Type B pancreatic cell (in vitro differentiated cells): ENCODE results near the gene KAZN. TPM values are rescaled to one million over a fixed set of nuclear protein-coding genes. Genes with fewer than 3 reads are reported as not detected.

ENCODE experiments used
- DNase-seq: peaks from one replicate; pipeline ENCODE4 v3.0.0; 2021; ENCODE audit warnings: mixed read lengths; ENCODE audit not compliant: unreplicated experiment; ENCODE audit errors: extremely low spot score
- H3K27ac Mint-ChIP-seq: 2 replicates; pipeline ENCODE4 v1.8.0; 2021; ENCODE audit warnings: mild to moderate bottlenecking, mixed read lengths
- H3K27me3 Mint-ChIP-seq: 2 replicates; pipeline ENCODE4 v1.8.0; 2021; ENCODE audit warnings: mixed read lengths
- H3K36me3 Mint-ChIP-seq: 2 replicates; pipeline ENCODE4 v1.8.0; 2021; ENCODE audit warnings: mixed read lengths
- H3K4me1 Mint-ChIP-seq: one replicate; pipeline ENCODE4 v1.8.0; 2021; ENCODE audit warnings: mixed read lengths; ENCODE audit not compliant: unreplicated experiment
- H3K4me3 Mint-ChIP-seq: 2 replicates; pipeline ENCODE4 v1.8.0; 2021; ENCODE audit warnings: mild to moderate bottlenecking, mixed read lengths
- H3K9me3 Mint-ChIP-seq: 2 replicates; pipeline ENCODE4 v1.8.0; 2021; ENCODE audit warnings: mixed read lengths
- total RNA-seq: library from RNA; stranded (reverse); gene quantifications from 2 replicates; pipeline ENCODE4 v1.2.1, GENCODE V29; 2021; ENCODE audit warnings: low replicate concordance
- TF ChIP-seq, protein P1 (sequence below): fragments of 200-600 bp; sonication (generic); conservative IDR thresholded peaks from 2 replicates; pipeline ENCODE4 v1.5.0; 2021; ENCODE audit warnings: antibody characterized with exemption, mild to moderate bottlenecking

Gene KAZN
- total RNA-seq, 1 donor from 2014 or later = 33.7 TPM

DNA sequence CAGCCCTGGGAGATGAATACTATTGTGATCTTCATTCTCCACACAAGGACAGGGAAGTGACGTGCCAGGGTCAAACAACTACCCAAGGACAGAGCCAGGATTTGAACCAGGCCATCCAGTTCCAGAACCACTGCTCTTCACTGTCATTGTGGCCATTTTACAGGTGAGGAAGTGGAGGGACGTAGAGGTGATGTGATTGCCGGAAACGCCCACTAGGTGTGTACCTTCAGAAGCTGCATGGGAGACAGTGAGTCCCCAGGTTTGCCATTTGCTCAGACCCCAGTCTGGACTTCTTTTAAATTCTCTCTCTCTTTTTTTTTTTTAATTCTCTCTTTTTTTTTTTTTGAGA, 347.5 kb downstream of the KAZN start:
- no peak for DNase-seq
- TF ChIP-seq, protein P1, sequence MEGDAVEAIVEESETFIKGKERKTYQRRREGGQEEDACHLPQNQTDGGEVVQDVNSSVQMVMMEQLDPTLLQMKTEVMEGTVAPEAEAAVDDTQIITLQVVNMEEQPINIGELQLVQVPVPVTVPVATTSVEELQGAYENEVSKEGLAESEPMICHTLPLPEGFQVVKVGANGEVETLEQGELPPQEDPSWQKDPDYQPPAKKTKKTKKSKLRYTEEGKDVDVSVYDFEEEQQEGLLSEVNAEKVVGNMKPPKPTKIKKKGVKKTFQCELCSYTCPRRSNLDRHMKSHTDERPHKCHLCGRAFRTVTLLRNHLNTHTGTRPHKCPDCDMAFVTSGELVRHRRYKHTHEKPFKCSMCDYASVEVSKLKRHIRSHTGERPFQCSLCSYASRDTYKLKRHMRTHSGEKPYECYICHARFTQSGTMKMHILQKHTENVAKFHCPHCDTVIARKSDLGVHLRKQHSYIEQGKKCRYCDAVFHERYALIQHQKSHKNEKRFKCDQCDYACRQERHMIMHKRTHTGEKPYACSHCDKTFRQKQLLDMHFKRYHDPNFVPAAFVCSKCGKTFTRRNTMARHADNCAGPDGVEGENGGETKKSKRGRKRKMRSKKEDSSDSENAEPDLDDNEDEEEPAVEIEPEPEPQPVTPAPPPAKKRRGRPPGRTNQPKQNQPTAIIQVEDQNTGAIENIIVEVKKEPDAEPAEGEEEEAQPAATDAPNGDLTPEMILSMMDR = no peak
- H3K27ac Mint-ChIP-seq = peak overlapping the region; percentile 87
- peak overlapping the region; percentile 82 for H3K4me3 Mint-ChIP-seq
- no peaks in the 10 kb centered on the region for H3K9me3 Mint-ChIP-seq
- peaks cover 51% of the 10 kb centered on the region for H3K4me1 Mint-ChIP-seq
- no peaks in the 10 kb centered on the region for H3K36me3 Mint-ChIP-seq
- no peaks in the 10 kb centered on the region for H3K27me3 Mint-ChIP-seq

DNA sequence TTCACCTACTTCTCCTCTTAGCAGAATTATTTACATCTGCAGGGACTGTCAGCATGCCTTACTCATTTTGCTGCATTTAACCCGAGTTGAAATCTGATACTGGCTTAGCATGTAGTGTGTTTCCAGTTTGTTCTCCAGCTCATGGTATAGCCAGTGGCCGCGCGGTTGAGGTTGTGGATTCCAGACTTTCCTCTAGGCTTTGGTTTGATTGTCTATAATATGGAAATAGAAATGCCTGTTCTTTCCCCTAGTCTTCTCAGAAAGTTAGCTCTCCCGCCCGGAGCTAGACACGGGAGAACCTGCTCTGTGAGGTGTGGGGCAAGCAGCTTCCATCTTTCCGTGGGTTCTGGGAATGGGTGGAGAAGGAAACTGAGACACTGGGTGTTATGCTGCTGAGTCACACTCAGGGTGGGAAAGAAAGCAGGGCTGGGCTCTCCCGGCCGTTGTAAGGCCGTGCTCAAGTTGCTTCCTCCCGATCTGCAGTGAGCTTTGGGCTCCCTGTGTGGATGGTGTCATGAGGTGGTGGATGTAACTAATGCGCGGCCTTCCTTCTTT, 348.3 kb downstream of the KAZN start:
- Mint-ChIP-seq H3K27me3 (no peaks in the 10 kb centered on the region), H3K4me3 (peak overlapping the region; percentile 82), H3K27ac (peak overlapping the region; percentile 87), H3K9me3 (no peaks in the 10 kb centered on the region), H3K36me3 (no peaks in the 10 kb centered on the region), H3K4me1 (peaks cover 49% of the 10 kb centered on the region)
- TF ChIP-seq, protein P1 = no peak
- DNase-seq = no peak

DNA sequence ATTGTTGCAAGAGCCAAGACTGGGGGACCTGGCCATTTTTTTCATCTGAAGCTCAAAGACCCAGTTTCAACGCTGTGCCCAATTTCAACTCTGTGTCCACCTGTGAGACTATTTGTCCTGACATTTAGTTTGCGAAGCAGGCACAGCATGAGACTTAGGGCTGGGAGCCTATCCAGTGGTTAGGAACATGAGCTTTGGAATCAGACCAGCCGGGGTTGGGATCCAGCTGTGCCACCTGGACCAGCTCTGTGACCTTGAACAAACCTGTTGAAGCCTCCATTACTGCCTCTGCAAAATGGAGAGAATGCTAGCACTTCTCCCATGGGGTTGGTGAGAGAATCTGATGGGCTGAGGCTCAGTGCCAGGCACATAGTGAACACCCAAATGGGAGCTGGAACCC, 348.9 kb downstream of the KAZN start:
- Mint-ChIP-seq H3K4me1 (peaks cover 44% of the 10 kb centered on the region), H3K27me3 (no peaks in the 10 kb centered on the region), H3K36me3 (peaks cover under 1% of the 10 kb centered on the region), H3K27ac (peak overlapping the region; percentile 87), H3K9me3 (no peaks in the 10 kb centered on the region), H3K4me3 (peak overlapping the region; percentile 82)
- DNase-seq = no peak
- TF ChIP-seq, protein P1 = no peak

DNA sequence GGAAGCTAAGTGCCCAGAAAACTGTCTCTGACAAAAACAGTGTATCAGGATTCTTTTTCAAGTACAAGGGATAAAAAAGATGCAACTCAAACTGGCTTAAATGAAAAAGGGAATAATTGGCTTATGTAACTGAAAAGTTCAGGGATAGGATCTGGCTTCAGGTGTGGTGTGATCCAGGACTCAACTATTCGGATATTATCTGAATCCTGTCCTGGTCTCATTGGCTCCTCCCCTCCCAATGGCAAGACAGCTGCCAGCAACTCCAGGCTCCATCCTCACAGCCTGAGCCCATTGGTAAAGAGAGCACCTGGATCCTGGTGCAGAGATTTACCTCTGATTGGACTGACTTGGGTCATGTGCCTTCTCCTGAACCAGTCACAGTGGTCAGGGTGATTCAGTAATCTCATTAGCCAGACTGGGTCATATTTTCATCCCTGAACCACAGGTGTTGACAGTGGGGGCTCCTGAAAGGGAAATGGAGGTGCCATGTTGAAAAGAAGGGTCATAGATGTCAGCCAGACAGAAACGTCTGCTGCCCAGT, 349.7 kb downstream of the KAZN start:
- Mint-ChIP-seq H3K4me3 (no peak overlapping the region), H3K27ac (peak overlapping the region; percentile 87), H3K4me1 (peaks cover 36% of the 10 kb centered on the region), H3K27me3 (no peaks in the 10 kb centered on the region), H3K36me3 (peaks cover 4% of the 10 kb centered on the region), H3K9me3 (no peaks in the 10 kb centered on the region)
- TF ChIP-seq, protein P1 = no peak
- no peak for DNase-seq

DNA sequence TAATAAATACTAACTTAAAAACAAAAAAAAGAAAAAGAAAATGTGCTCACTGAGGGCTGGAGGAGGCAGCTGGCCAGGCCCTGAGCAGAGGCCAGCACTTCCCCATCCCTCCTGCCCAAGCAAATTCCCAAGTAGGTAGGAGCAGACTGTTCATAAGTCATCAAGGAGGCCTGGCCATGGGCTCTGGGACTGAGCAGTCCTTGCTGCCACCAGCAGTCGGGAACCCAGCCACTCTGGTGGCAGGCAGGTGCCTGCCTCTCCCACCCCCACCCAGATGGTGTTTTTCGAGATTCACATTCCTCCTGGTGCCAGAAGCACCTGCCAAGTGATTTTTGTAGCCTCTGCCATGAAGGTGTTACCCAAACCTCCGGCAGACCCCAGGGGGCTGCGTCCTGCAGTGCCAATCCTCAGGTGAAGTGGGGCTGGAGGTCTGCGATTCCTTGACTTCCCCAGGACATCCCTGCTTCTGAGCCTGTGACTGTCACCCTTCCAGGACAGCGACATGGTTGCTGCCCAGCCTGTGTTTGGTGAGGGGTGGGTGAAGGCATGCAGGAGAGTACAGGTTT, 350.9 kb downstream of the KAZN start:
- Mint-ChIP-seq H3K36me3 (peaks cover 4% of the 10 kb centered on the region), H3K4me3 (no peak overlapping the region), H3K9me3 (no peaks in the 10 kb centered on the region), H3K4me1 (peaks cover 28% of the 10 kb centered on the region), H3K27me3 (no peaks in the 10 kb centered on the region), H3K27ac (no peak overlapping the region)
- no peak for DNase-seq
- TF ChIP-seq, protein P1 = no peak
